ENCODE measurements around the gene PXDC1. TPM values are rescaled to one million over a fixed set of nuclear protein-coding genes. Genes with fewer than 3 reads are reported as not detected.

Gene PXDC1
- total and polyA plus RNA-seq, 2 experiments from 2014 or later: 1.2 to 1.8 TPM

- Histone ChIP-seq H3K79me2 (replicated peaks; ENCODE audit: insufficient read depth) (no peaks in the 10 kb centered on the region), H4K20me1 (replicated peaks; ENCODE audit: insufficient read depth) (no peaks in the 10 kb centered on the region), H3K4me2 (no peak overlapping the region), H2AFZ (0 out of 2 replicates have a peak overlapping the region, but pooled peaks have one; percentile 10), H3K27me3 (ENCODE audit: insufficient read depth) (no peaks in the 10 kb centered on the region), H3K27ac (ENCODE audit: low read depth) (no peak overlapping the region), H3F3A (replicated peaks; ENCODE audit: low read depth) (no peaks in the 10 kb centered on the region), H3K9me2 (ENCODE audit: insufficient read depth) (no peaks in the 10 kb centered on the region; the same call in 1 of the 2 replicates), H3K4me3 (no peak overlapping the region), H3K36me3 (ENCODE audit: insufficient read depth) (no peaks in the 10 kb centered on the region), H3K4me1 (ENCODE audit: insufficient read depth) (peaks cover 6% of the 10 kb centered on the region; the same call in 1 of the 2 replicates)
- DNase-seq (ENCODE audit: low spot score) (no peak), ATAC-seq (no peak)
- no peak overlapping the region for H3K27ac Mint-ChIP-seq
- H3K9me3 Mint-ChIP-seq: peaks cover 2% of the 10 kb centered on the region; the same call in 2 of the 3 replicates
- H3K27me3 Mint-ChIP-seq (ENCODE audit: insufficient read depth, low read depth, poor library complexity): peaks cover 3% of the 10 kb centered on the region
- H3K4me3 Mint-ChIP-seq: no peak overlapping the region
- TF ChIP-seq EZH2 (IDR thresholded peaks at IDR 0.05; ENCODE audit: low read depth, unreplicated experiment): no peak
- peaks cover 2% of the 10 kb centered on the region; the same call in 1 of the 3 replicates for H3K36me3 Mint-ChIP-seq (ENCODE audit: low read depth)
- H3K4me1 Mint-ChIP-seq: peaks cover 19% of the 10 kb centered on the region
Observed at GRCh38 chr6:3791526-3792203, 40.2 kb upstream of the PXDC1 start.

GRCh38 chr6:3789896-3790558 is 38.5 kb upstream of the PXDC1 start:
- DNase-seq (ENCODE audit: low spot score): no peak
- H3K4me1 Mint-ChIP-seq: peaks cover 19% of the 10 kb centered on the region
- peaks cover 2% of the 10 kb centered on the region for H3K27me3 Mint-ChIP-seq (ENCODE audit: insufficient read depth, low read depth, poor library complexity)
- peaks cover 6% of the 10 kb centered on the region; the same call in 1 of the 2 replicates for H3K4me1 ChIP-seq (ENCODE audit: insufficient read depth)
- no peaks in the 10 kb centered on the region for H3K36me3 ChIP-seq (ENCODE audit: insufficient read depth)
- no peak overlapping the region for H3K27ac ChIP-seq (ENCODE audit: low read depth)
- no peak overlapping the region for H3K27ac Mint-ChIP-seq
- peaks cover 2% of the 10 kb centered on the region; the same call in 2 of the 3 replicates for H3K9me3 Mint-ChIP-seq
- no peaks in the 10 kb centered on the region for H4K20me1 ChIP-seq (replicated peaks; ENCODE audit: insufficient read depth)
- H3K9me2 ChIP-seq (ENCODE audit: insufficient read depth): no peaks in the 10 kb centered on the region; the same call in 1 of the 2 replicates
- no peak for ATAC-seq
- H3K4me3 Mint-ChIP-seq: no peak overlapping the region
- H3K27me3 ChIP-seq (ENCODE audit: insufficient read depth): no peaks in the 10 kb centered on the region
- H3K4me2 ChIP-seq: no peak overlapping the region
- no peaks in the 10 kb centered on the region for H3F3A ChIP-seq (replicated peaks; ENCODE audit: low read depth)
- no peak overlapping the region for H2AFZ ChIP-seq
- no peak for TF ChIP-seq STAT1 (IDR thresholded peaks at IDR 0.05; ENCODE audit: unreplicated experiment)
- no peak for TF ChIP-seq EZH2phosphoT487 (IDR thresholded peaks at IDR 0.05; ENCODE audit: unreplicated experiment)
- no peak for TF ChIP-seq ZNF114 (CRISPR knock-in tag; IDR thresholded peaks at IDR 0.05)
- TF ChIP-seq, protein P1, sequence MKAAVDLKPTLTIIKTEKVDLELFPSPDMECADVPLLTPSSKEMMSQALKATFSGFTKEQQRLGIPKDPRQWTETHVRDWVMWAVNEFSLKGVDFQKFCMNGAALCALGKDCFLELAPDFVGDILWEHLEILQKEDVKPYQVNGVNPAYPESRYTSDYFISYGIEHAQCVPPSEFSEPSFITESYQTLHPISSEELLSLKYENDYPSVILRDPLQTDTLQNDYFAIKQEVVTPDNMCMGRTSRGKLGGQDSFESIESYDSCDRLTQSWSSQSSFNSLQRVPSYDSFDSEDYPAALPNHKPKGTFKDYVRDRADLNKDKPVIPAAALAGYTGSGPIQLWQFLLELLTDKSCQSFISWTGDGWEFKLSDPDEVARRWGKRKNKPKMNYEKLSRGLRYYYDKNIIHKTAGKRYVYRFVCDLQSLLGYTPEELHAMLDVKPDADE (IDR thresholded peaks at IDR 0.05): no peak
- no peak for TF ChIP-seq NANOG (IDR thresholded peaks at IDR 0.05; ENCODE audit: borderline replicate concordance)
- TF ChIP-seq JUNB (IDR thresholded peaks at IDR 0.05; ENCODE audit: unreplicated experiment): no peak
- H3K4me3 ChIP-seq: no peak overlapping the region
- no peaks in the 10 kb centered on the region for H3K79me2 ChIP-seq (replicated peaks; ENCODE audit: insufficient read depth)
- peaks cover 2% of the 10 kb centered on the region; the same call in 1 of the 3 replicates for H3K36me3 Mint-ChIP-seq (ENCODE audit: low read depth)
